HG03442 (cell line): Measurements from ENCODE around the gene NCS1.

Experiments used
- ATAC-seq: cut with Tn5 transposase; IDR thresholded peaks from one replicate; pipeline ENCODE4 v1.9.1; 2021; ENCODE audit warnings: mild to moderate bottlenecking, moderate library complexity; ENCODE audit not compliant: unreplicated experiment

The NCS1 gene

DNA sequence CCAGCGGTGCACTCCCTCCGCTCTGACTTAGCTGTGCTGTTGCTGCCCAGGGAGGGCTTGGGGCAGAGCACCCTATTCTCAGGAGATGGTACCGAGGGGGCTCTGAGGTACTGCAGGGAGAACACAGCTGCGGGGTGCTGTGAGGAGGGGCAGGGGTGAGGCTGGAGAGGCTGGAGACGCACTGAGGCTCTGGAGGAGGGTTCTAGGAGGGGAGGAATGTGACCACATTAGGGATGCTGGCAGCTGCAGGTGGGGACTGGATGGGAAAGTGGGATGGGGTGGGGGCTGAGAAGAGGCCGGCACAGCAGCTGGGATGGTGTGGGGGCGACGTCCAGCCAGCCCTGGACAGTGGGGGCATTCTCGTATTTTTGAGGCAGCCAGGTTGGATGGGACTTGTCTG lies 20.9 kb downstream of the NCS1 start:
- ATAC-seq, result no peak

GRCh38 chr9:130193531-130194377 lies 21.6 kb downstream of the NCS1 start:
- ATAC-seq, result no peak

DNA sequence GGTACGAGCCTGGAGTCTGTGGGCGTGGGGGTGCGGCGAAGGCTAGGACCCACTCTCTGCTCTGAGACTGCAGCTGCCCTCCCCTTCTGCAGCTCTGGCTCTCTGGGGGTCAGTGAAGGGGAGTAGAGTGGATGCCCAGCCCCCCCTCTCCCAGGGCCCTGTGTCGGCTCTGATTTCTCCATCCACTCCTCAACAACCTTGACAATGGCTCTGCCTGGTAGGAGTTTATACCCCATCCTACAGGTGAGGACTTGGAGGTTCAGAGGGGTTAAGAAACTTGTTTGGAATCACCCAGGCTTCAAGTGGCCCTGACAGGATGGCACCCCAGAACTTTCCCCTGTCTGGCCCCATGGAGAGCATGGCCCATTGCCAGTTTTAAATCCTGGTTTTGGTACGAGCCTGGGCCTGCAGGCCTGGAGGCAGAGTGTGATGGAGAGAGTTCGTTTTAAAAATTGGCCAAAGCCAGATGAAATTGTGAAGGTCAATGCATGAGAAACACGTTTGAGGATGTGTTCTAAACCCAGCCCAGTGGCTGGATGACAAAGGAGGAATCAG lies 22.3 kb downstream of the NCS1 start:
- ATAC-seq, result no peak

DNA sequence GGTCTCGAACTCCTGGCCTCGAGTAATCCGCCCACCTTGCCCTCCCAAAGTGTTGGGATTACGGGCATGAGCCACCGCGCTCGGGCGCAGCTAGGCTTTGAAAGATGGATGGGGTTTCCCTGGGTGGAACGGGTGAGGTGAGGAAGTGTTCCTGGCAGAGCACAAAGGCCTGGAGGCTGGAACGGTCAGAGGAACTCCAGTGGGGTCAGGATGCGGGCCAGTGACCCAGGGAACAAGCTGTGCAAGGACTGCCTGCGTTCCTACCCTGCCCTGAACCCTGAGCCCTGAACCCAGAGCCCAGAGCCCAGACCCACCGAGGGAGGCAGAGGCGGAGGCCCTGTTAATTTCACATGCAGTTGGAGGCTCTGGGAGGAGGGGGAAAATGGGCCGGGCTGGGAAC lies 23.4 kb downstream of the NCS1 start:
- no peak for ATAC-seq

DNA sequence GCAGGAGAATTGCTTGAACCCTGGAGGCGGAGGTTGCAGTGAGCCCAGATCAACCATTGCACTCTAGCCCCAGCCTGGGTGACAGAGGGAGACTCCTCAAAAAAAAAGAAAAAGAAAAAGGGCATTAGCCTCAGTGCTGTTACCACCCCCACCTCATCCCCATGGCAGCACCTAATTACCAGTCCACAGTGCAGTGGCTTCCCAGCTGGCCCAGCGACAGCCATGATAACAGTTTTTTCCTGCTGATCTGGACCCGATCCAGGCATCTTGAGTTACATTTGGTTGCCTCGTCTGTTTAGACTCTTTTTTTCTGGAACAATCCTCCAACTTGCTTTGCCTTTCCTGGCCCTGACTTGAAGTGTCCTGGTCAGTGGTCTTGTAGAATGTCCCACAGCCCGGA lies 24.4 kb downstream of the NCS1 start:
- no peak for ATAC-seq

- ATAC-seq, result no peak
Measured at GRCh38 chr9:130197386-130197785, 25.2 kb downstream of the NCS1 start.

GRCh38 chr9:130197888-130198287 lies 25.7 kb downstream of the NCS1 start:
- no peak for ATAC-seq

DNA sequence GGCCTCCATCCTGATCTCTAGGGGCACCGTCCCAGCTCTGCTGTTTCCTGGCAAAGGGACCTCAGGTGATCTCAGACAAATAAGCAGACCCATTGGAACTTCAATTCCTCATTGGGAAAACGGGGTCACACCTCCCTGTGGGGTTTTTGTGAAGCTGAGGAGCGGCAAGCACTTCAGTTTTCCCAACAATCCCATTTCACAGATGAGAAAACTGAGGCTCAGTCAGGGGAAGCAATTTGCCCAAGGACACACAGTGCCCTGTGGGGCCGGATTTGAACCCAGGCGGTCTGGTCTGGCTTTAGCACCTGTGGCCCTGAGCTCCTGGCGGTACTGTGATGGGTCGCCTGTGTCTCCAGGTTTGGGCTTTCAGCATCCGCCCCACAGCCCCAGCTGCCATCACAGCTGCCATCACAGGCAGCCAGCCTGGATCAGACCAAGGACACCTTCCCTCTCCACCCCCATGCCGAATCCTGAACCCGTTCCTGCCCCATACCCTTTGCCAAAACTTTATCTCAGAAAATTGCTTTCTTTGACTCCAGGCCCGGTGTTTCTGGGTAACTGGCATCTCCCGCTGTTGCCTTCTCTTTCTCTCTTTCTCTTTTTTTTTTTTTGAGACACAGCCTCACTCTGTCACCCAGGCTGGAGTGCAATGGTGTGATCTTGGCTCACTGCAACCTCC lies 26.4 kb downstream of the NCS1 start:
- ATAC-seq, result no peak

GRCh38 chr9:130199605-130200004 lies 27.4 kb downstream of the NCS1 start:
- no peak for ATAC-seq

DNA sequence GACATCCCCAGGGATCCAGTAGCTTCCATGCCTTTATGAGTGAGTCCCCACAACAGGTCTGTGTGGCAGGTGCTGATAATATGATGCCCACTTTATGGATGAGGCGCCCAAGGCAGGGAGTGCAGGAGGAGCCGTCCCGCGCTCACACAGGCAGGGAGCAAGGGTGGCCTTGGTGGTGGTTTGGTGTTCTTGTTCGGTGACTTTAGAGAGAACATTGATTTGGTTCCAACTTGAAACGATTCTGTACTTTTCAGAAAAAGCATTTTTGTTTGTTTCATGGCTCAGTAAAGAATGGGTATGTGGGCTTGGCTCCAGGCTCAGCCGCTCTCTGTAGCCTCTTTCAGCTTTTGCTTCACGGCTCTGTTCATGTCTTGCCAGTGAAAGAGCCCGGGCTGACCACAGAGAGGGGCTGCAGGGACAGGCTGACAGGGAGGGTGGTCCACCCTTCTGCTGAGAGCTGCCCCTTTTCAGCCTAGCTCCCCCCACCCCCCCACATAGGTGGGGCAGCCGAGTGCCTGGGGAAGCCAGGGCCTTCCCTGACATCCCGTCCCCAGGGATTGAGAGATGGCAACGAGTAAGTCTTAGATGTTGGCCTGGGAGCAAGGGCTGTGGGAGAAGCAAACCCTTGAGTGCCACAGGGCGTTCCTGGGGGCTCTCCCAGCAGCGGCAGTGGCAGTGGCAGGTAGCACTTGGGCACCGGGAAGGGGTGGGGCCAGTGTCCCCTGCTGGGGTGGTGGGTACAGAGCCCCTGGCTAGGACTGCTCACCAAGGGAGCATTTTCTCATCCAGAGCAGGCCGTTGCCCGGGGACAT lies 28.0 kb downstream of the NCS1 start:
- no peak for ATAC-seq

DNA sequence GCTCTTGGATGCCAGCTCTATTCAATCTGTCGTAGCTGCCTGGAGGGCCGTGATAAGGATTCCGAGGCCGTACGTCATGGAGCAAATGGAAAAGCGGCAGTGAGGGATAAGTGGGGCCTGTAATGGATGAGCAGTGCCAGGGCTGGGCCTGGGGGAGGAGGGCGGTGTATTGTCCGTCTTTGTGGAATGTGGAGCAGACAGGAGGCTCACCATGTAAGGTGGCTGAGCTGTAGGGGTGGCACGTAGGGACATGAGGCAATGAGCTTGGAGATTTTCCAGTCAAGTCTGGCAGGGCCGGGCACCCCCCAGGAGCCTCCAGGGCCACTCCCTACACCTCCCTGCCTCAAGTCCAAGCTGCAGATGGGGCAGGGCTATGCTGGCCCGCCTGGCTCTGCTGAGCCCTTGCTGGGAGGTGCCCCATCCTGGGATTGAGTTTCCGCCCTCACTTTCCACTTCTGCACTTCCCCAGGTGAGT lies 29.2 kb downstream of the NCS1 start:
- no peak for ATAC-seq

DNA sequence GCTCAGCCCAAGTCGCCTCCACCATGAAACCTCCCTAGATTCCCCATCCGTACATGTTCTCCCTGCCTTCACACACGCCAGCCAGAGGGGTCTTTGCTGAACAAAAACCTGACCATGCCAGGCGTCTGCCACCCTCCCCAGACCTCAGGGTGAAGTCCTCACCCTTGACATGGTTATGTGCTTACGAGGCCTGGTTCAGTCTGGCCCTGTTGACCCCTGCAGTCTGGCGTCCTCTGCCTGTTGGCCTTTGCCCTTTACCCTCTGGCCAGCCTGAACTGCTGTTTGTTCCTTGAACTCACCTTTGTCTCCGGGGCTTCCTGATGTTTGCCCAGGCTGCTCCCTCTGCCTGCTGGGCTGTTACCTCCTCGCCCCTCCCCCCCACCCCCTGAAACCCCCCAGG lies 29.8 kb downstream of the NCS1 start:
- ATAC-seq, result no peak

DNA sequence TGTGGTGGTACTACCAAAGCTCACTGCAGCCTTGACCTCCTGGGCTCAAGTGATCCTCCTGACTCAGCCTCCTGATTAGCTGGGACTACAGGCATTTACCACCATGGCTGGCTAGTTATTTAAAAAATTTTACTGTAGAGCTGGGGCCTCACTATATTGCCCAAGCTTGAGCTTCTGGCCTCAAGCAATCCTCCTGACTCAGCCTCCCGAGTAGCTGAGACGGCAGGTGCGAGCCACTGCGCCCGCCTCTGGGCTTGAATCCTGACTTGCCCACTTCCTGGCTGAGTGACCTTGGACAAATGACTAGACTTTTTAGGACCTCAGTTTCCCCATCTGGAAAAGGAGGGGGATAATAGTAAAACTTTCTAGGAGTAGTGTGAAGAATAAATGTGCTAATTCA lies 32.1 kb downstream of the NCS1 start:
- ATAC-seq, result no peak

DNA sequence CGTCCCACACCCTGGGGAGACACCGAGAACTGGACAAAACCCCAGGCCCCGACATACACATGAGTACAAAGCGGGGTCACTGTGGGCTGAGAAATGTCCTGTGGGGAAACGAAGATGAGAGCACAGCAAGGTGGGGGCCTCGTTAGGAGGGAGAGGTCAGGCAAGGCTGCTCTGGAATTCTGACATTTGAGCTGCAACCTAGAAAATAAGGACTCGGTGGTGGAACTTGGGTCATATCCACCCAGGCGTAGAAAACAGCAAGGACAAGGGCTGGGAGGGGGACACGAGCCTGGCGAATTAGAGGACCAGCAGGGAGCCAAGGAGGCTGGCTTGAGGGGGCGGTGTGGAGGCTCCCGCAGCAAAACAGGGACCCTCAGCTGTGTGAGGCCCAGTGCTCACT lies 32.8 kb downstream of the NCS1 start:
- ATAC-seq, result no peak

DNA sequence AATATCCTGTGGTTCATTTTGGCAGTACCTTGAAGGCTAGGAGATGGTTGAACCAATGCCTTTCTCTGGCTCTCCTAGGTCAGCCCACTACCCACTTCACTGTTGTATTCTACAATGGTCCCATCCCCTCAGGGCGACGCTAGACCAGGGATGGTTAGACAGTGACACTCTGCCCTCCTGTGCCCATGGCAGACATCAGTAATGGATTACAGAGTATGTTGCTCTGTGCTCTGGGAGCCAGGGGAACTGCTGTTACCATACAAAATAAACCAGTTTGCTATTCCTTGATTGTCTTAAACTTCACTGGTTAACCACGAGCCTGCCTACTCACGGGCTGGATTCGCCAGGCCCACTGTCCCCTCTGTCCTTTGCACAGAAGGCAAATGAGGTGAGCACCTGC lies 33.7 kb downstream of the NCS1 start:
- no peak for ATAC-seq

- no peak for ATAC-seq
Measured at GRCh38 chr9:130206579-130206978, 34.4 kb downstream of the NCS1 start.

DNA sequence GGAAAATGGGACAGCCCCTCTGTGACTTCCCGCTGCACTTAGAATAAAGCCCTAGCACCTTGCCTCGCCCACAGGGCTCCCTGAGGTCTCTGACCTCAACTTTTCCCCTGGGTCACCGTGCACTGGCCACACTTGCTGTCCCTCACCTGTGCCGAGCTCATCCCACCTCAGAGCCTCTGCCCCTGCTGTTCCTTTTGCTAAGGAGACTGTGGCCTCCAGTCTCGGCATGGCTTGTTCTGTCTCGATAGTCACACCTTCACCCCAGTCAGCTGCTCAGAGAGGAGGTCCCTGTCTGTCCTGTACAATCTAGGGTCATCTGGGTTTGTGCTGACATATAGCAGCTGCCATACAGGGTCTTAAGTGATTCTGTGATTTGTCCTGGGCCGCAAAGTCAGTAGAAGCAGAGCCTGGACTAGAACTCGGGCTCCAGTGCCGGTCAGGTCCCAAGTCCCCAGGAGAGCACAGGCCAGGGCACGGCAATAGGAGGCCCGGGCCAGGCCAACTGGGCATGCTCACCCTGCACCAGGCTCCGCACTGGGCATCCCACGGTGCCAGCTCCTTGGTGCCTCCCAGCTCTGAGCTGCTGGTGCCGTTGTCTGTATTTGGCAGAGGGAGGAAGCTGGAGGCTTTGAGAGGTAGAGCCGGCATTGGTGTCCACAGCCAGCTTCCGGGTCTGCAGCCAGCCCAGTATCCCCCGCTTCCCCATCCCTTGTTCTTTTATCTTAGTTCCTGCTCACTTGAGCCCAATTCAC lies 35.2 kb downstream of the NCS1 start:
- ATAC-seq, result no peak

GRCh38 chr9:130208600-130209347 lies 36.6 kb downstream of the NCS1 start:
- no peak for ATAC-seq

DNA sequence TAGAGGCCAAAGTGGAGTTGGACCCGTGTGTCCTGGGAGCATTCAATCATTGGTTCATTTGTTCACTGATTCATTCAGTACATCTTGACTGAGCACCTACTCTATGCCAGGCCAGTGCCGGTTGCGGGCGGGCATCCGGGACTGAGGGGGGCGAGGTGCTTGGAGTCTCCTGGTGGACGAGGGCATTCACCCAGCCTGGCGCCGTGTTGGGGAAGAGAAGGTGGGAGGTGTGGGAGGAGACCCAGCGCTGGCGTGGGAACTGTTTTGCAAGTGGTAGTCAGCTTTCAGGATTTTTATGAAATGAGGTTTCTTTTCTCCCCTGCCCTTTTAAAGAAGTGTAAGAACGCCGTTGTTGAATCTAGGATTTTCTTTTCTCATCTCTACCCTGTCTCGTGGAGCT lies 37.2 kb downstream of the NCS1 start:
- ATAC-seq, result no peak
